ENCODE measurements around the gene APOBEC3A.
"Not testable (repeated sequence)": the region's sequence is repeated elsewhere in the genome, so short reads cannot be mapped to it uniquely, and the experiment has no call there.

APOBEC3A gene

DNA sequence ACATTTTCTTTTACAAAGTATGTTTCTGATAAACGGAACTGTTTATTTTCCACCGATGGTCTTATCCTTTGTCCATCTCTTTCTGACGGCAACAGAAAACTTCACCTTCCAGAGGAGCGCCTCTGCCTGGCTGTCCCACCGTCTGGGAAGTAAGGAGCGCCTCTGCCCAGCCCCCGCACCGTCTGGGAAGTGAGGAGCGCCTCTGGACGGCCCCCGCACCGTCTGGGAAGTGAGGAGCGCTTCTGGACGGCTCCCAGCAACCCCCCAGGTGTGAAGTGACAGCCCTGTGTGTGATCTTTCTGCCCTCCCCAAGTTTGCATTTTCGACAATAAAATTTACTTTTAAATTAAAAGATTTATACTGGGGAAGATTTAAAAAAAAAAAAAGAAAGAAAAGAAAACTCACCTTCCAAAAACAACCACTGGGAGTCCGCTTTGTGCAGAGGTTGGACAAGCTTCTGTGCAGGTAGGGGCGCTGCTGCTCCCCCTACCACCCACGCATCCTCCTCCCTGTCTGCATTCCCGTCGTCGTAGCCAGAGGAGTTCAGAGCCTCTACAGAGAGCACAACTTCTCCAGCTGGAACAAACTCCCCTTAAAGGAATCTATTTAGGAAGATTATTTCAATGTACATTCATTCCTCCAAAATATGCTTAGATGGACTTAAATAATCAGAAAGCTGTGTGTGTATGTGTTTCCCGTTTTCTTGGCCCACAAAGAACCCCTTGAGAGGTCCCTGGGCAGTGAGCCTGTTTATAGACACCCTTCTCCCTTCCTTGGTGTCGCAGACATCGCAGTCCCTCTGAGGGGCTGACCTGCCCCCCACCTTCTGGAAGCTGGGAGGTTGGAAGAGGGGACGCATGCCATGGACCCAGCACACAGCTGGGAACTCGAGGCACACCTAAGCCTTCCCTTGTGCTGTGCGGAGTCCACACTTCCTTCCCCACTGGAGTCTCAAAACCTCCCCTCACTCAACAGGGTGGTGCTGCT lies 23.9 kb downstream of the APOBEC3A start:
- DNase-seq (ENCODE audit: low spot score): no peak

GRCh38 chr22:38981992-38982927 lies 24.9 kb downstream of the APOBEC3A start, which contains the start of gene APOBEC3B:
Gene APOBEC3B, plus strand, starts transcription at chr22:38982347. Its CDS starts 107 bp downstream, at chr22:38982454.
- peak; percentile 70 for DNase-seq (ENCODE audit: low spot score)

DNA sequence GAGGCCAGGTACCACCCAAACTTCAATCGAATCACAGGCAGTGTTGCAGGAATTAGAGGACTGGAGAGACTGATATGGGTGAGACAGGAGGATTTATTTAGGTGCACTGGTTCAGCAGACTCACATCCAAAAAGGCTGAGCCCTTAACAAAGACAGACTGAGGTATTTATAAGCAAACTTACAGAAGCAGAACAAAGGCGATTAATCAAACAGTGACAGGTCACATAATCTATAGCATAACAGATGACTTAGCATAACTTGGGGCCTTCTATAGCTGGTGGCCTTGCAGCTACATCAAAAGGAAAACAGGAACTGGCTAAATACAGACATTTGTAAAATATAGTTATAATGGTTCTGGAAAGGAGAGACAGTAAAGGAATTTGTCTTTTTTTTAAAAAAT lies 26.8 kb downstream of the APOBEC3A start:
- DNase-seq (ENCODE audit: low spot score): no peak

GRCh38 chr22:38984784-38985757 lies 27.7 kb downstream of the APOBEC3A start:
- not testable (repeated sequence) for DNase-seq (ENCODE audit: low spot score)

DNA sequence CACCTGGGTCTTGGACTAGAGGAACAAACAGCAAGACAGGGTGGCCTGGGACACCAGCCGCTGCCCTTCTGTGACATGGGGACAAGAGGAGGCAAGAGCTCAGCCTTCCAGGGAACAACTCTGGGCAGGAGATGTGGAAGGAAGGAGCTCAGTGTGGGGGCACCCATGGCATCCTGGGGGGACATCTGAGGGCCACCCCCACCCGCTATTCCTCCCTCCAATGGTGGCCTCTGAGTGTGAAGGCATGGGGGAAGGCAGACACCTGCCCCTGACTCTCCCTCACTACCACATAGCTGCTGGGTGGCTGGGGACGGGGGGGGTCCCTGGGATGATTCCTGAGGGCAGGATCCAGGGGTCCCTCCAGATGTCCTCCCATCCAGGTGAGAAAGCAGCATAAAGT lies 29.2 kb downstream of the APOBEC3A start:
- DNase-seq (ENCODE audit: low spot score): no peak

- no peak for DNase-seq (ENCODE audit: low spot score)
Measured at GRCh38 chr22:38987171-38987895, 29.9 kb downstream of the APOBEC3A start.

- no peak for DNase-seq (ENCODE audit: low spot score)
Measured at GRCh38 chr22:38989466-38989865, 32.1 kb downstream of the APOBEC3A start.

GRCh38 chr22:38992871-38993371 lies 35.5 kb downstream of the APOBEC3A start:
- DNase-seq (ENCODE audit: low spot score): not testable (repeated sequence)

DNA sequence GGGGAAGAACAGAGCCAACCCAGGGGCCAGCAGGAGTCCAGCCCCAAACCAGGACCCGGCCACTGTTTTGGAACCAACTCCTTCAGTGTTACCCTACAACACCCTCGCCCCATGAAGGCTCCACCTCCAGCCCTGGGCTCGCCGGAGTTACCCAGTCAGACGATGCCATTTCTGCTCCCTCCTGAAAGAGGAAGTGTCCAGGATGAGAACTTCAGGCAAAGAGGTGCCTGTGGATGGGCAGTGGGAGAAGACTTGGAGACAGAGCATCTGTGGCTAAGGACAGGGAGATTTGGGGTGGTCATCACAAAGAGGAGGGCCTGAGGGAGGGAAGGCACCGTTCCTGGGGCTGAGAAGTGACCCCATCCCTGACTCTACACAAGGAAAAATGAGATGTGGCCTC lies 38.7 kb downstream of the APOBEC3A start:
- DNase-seq (ENCODE audit: low spot score): no peak

DNA sequence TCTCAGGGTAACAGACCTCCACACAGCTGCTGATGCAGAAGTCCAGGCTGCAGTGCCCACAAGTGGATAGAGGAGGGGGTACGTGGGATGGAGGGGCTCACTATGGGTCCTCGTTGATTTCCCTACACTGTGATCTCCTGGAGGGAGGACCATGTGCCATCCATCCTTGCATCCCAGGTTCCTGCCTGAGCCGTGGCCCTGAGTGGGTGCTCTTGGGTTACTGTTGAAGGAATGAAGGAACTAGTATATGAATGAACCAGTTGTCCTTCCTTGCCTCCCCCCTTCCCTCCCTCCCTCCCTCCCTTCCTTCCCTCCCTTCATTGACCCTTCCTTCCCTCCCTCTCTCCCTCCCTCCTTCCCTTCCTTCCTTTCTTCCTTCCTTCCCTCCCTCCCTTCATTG lies 40.1 kb downstream of the APOBEC3A start:
- DNase-seq (ENCODE audit: low spot score): no peak

DNA sequence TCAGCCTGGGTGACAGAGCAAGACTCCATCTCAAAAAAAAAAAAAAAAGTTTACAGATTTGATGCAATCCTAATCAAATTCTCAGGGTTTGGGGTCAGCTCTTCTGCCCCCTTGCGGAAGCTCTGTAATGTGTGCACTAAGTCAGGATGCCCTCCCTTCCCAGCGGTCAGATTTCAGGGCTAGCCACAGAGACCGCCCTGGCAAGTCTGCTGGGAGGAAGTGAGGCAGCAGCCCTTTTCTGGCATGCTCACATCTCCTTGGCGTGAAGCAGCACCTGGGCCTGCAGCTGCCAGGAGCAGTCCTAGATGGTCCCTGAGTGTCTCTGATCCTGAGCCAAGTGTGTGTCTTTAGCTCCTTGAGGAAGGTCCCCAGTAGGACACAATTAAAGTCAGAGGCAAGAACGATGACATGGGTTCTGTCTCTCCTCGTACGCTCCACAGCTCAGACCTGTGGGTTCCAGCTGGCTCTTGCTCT lies 45.8 kb downstream of the APOBEC3A start:
- peak; percentile 64 for DNase-seq (ENCODE audit: low spot score)

GRCh38 chr22:39007177-39007576 lies 49.8 kb downstream of the APOBEC3A start:
- DNase-seq (ENCODE audit: low spot score): no peak

DNA sequence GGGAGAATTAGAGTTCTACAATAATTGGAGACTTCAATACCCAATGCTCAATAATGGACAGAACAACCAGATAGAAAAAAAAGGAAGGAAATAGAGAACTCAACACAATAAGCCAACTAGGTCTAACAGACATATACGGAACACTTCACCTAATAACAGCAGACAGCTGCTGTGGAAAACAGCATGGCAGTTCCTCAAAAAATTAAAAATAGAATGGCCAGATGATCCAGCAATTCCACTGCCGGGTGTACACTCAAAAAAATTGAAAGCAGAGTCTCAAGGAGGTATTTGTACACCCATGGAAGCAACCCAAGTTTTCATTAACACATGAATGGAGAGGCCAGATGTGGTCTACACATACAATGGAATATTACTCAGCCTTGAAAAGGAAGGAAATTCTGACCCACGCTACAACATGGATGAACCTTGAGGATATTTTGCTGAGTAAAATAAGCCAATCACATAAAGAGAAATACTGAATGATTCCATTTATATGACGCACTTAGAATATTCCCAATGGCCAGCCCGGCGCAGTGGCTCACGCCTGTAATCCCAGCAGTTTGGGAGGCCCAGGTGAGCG lies 51.0 kb downstream of the APOBEC3A start:
- DNase-seq (ENCODE audit: low spot score): not testable (repeated sequence)

DNA sequence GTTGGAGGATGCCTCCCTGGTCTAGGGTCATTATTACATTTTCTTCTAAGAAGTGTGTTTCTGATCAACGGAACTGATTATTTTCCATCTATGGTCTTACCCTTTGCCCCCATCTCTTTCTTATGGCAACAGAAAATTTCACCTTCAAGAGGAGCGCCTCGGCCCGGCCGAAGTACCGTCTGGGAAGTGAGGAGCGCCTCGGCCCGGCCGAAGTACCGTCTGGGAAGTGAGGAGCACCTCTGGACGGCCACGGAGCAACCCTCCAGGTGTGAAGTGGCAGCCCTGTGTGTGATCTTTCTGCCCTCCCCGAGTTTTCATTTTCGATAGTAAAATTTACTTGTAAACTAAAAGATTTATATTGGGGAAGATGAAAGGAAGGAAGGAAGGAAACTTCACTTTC lies 53.5 kb downstream of the APOBEC3A start:
- DNase-seq (ENCODE audit: low spot score): no peak
